ENCODE results near the gene TMA7B. TPM values are rescaled to one million over a fixed set of nuclear protein-coding genes. Genes with fewer than 3 reads are reported as not detected.
A peak's percentile ranks its signal among the peaks of the same experiment; 100 is the strongest.

Gene TMA7B
- total RNA-seq, 2 experiments from 2014 or later = 5.7 to 6.5 TPM

DNA sequence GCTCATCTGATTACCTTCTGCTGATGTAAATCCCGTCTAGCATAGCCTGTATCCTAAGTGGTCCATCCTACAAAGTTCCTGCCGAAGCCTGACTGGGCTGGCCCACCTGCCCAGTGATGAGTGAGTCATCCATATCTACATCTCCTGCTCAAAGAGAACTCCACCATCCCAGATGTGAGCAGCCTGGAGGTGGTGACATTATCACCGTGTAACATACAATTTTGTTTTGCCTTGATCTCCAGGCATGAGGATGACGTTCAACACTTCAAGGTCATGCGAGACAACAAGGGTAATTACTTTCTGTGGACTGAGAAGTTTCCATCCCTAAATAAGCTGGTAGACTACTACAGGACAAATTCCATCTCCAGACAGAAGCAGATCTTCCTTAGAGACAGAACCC, 5.6 kb downstream of the TMA7B start:
- ChIA-PET CTCF (interaction anchor here (1.9 kb wide), 1 partner anchor 59 kb away, joined by 4 read pairs; no protein-coding TSS in a partner anchor), POLR2A (interaction anchor here (1.2 kb wide), 1 partner anchor 20 kb away, joined by 4 read pairs; no protein-coding TSS in a partner anchor)
- Histone ChIP-seq H3K4me1 (ENCODE audit: insufficient read depth, low read length) (peaks cover 16% of the 10 kb centered on the region), H3K27me3 (ENCODE audit: control insufficient read depth in 1 of 2, insufficient read depth in 2 of 2, low read length in 2 of 2) (no peaks in the 10 kb centered on the region), H3K36me3 (ENCODE audit: insufficient read depth, low read length) (peaks cover 97% of the 10 kb centered on the region), H3K27ac (ENCODE audit: low read depth in 1 of 2, low read length in 2 of 2) (no peak overlapping the region), H3K9me3 (ENCODE audit: control insufficient read depth in 1 of 2, insufficient read depth in 1 of 2, low read length in 2 of 2) (no peaks in the 10 kb centered on the region), H3K4me3 (ENCODE audit: low read length) (no peak overlapping the region)
- no peak for TF ChIP-seq CTCF (IDR thresholded peaks at IDR 0.05)
- Mint-ChIP-seq H3K4me1 (ENCODE audit: low read depth) (peaks cover 31% of the 10 kb centered on the region), H3K4me3 (no peak overlapping the region), H3K27ac (peak overlapping the region; percentile 80), H3K9me3 (no peaks in the 10 kb centered on the region), H3K36me3 (ENCODE audit: low read depth) (peaks cover 98% of the 10 kb centered on the region), H3K27me3 (no peaks in the 10 kb centered on the region)
- DNase-seq (no peak), ATAC-seq (ENCODE audit: poor library complexity) (no peak)
- intact Hi-C loops (cut with DNase I, micrococcal nuclease) = no loop called here

DNA sequence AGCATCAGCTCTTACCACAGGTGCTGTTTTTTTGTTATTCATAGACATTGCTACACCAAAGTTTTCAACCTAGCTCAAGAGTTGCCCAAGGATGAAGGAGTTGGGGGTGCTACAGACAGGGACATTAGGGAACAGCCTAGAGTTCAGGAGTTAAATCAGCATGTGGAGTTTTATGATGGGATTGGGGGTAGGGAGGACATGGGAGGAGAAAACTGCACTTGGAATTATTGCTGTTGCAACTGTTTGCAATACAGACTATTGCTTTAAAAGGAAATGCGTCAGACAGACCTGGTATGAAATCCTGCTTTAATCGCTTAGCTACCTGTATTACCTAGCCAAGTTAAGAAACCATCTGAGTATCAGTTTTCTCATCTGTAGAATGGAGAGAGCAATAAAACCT, 6.3 kb downstream of the TMA7B start:
- DNase-seq = no peak
- Mint-ChIP-seq H3K27me3 (no peaks in the 10 kb centered on the region), H3K27ac (peak overlapping the region; percentile 80), H3K36me3 (ENCODE audit: low read depth) (peaks cover 98% of the 10 kb centered on the region), H3K4me1 (ENCODE audit: low read depth) (peaks cover 26% of the 10 kb centered on the region), H3K9me3 (no peaks in the 10 kb centered on the region), H3K4me3 (no peak overlapping the region)
- H3K4me1 ChIP-seq (ENCODE audit: insufficient read depth, low read length) = peaks cover 9% of the 10 kb centered on the region
- POLR2A ChIA-PET = interaction anchor here (0.7 kb wide), 2 partner anchors 51 to 61 kb away, joined by 3 read pairs; no protein-coding TSS in a partner anchor
- no peak for ATAC-seq (ENCODE audit: poor library complexity)
- no peak for TF ChIP-seq CTCF (IDR thresholded peaks at IDR 0.05)
- no peaks in the 10 kb centered on the region for H3K27me3 ChIP-seq (ENCODE audit: control insufficient read depth in 1 of 2, insufficient read depth in 2 of 2, low read length in 2 of 2)
- H3K36me3 ChIP-seq (ENCODE audit: insufficient read depth, low read length) = peaks cover 97% of the 10 kb centered on the region
- H3K9me3 ChIP-seq (ENCODE audit: control insufficient read depth in 1 of 2, insufficient read depth in 1 of 2, low read length in 2 of 2) = no peaks in the 10 kb centered on the region
- intact Hi-C loops (cut with DNase I, micrococcal nuclease) = no loop called here
- H3K4me3 ChIP-seq (ENCODE audit: low read length) = no peak overlapping the region
- no peak overlapping the region for H3K27ac ChIP-seq (ENCODE audit: low read depth in 1 of 2, low read length in 2 of 2)
- CTCF ChIA-PET = interaction anchor here (1.9 kb wide), 1 partner anchor 58 kb away, joined by 4 read pairs; no protein-coding TSS in a partner anchor

GRCh38 chr22:39967103-39967829, 7.1 kb downstream of the TMA7B start:
- no peak overlapping the region for H3K4me3 ChIP-seq (ENCODE audit: low read length)
- H3K9me3 ChIP-seq (ENCODE audit: control insufficient read depth in 1 of 2, insufficient read depth in 1 of 2, low read length in 2 of 2) = no peaks in the 10 kb centered on the region
- no peak for ATAC-seq (ENCODE audit: poor library complexity)
- intact Hi-C loops (cut with DNase I, micrococcal nuclease) = no loop called here
- H3K27ac ChIP-seq (ENCODE audit: low read depth in 1 of 2, low read length in 2 of 2) = no peak overlapping the region
- DNase-seq = no peak
- no peak for TF ChIP-seq CTCF (IDR thresholded peaks at IDR 0.05)
- ChIA-PET CTCF (interaction anchor here (1.4 kb wide), 1 partner anchor 35 kb away, joined by 4 read pairs; no protein-coding TSS in a partner anchor), POLR2A (interaction anchor here (0.7 kb wide), 2 partner anchors 50 to 524 kb away, joined by 3 read pairs; no protein-coding TSS in a partner anchor)
- H3K36me3 Mint-ChIP-seq (ENCODE audit: low read depth) = peaks cover 99% of the 10 kb centered on the region
- peaks cover 20% of the 10 kb centered on the region for H3K4me1 Mint-ChIP-seq (ENCODE audit: low read depth)
- H3K27me3 Mint-ChIP-seq = no peaks in the 10 kb centered on the region
- no peak overlapping the region for H3K4me3 Mint-ChIP-seq
- peaks cover 3% of the 10 kb centered on the region for H3K4me1 ChIP-seq (ENCODE audit: insufficient read depth, low read length)
- H3K27ac Mint-ChIP-seq = peak overlapping the region; percentile 80
- H3K27me3 ChIP-seq (ENCODE audit: control insufficient read depth in 1 of 2, insufficient read depth in 2 of 2, low read length in 2 of 2) = no peaks in the 10 kb centered on the region
- peaks cover 97% of the 10 kb centered on the region for H3K36me3 ChIP-seq (ENCODE audit: insufficient read depth, low read length)
- H3K9me3 Mint-ChIP-seq = no peaks in the 10 kb centered on the region

Data from CD4-positive, alpha-beta T cell (primary cell).